ENCODE results near the gene ZNF432. TPM values are rescaled to one million over a fixed set of nuclear protein-coding genes. Genes with fewer than 3 reads are reported as not detected.

The ZNF432 gene
- total and polyA plus RNA-seq, 2 experiments from 2014 or later: 3.3 to 13.2 TPM

DNA sequence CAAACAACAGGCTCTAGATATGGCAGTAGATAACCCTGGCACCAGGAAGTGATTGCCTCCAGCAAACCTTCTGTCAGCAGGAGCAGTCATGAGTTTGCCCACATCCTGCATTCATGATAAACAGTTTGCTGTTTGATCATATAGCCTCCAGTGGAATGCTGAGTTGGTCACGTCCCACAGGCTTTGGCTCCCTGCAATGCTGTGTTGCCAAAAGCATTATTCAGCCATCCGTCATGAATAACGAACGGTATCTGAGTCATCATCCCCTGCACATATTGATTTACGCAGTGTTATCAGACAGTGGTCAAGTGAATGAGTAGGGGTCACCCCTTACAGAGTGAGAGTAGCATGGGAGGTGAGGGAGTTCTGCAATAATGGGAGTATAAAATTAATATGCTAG lies 21.9 kb upstream of the ZNF432 start (continued):
- TF ChIP-seq, protein P1, sequence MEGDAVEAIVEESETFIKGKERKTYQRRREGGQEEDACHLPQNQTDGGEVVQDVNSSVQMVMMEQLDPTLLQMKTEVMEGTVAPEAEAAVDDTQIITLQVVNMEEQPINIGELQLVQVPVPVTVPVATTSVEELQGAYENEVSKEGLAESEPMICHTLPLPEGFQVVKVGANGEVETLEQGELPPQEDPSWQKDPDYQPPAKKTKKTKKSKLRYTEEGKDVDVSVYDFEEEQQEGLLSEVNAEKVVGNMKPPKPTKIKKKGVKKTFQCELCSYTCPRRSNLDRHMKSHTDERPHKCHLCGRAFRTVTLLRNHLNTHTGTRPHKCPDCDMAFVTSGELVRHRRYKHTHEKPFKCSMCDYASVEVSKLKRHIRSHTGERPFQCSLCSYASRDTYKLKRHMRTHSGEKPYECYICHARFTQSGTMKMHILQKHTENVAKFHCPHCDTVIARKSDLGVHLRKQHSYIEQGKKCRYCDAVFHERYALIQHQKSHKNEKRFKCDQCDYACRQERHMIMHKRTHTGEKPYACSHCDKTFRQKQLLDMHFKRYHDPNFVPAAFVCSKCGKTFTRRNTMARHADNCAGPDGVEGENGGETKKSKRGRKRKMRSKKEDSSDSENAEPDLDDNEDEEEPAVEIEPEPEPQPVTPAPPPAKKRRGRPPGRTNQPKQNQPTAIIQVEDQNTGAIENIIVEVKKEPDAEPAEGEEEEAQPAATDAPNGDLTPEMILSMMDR (conservative IDR thresholded peaks at IDR 0.05; ENCODE audit: low read depth in 2 of 2): no peak
- no peak for TF ChIP-seq EZH2 (IDR thresholded peaks at IDR 0.05; ENCODE audit: low read depth, unreplicated experiment)
- TF ChIP-seq EZH2phosphoT487 (IDR thresholded peaks at IDR 0.05; ENCODE audit: unreplicated experiment): no peak
- no peak for TF ChIP-seq CREB1 (CRISPR knock-in tag; IDR thresholded peaks at IDR 0.05; ENCODE audit: low read depth)

- Mint-ChIP-seq H3K36me3 (ENCODE audit: low read depth) (peaks cover 100% of the 10 kb centered on the region), H3K9me3 (peaks cover 90% of the 10 kb centered on the region)
- TF ChIP-seq ETS1 (IDR thresholded peaks at IDR 0.05) (no peak), EZH2phosphoT487 (IDR thresholded peaks at IDR 0.05; ENCODE audit: unreplicated experiment) (no peak), POLR2AphosphoS5 (IDR thresholded peaks at IDR 0.05; ENCODE audit: low read depth) (no peak), REST (IDR thresholded peaks at IDR 0.05; ENCODE audit: unreplicated experiment) (no peak), ZNF462 (CRISPR knock-in tag; IDR thresholded peaks at IDR 0.05) (no peak), ZNF114 (CRISPR knock-in tag; IDR thresholded peaks at IDR 0.05) (no peak), NANOG (IDR thresholded peaks at IDR 0.05; ENCODE audit: borderline replicate concordance) (no peak), JUNB (IDR thresholded peaks at IDR 0.05; ENCODE audit: unreplicated experiment) (no peak), STAT1 (IDR thresholded peaks at IDR 0.05; ENCODE audit: unreplicated experiment) (no peak), CREB1 (CRISPR knock-in tag; IDR thresholded peaks at IDR 0.05; ENCODE audit: low read depth) (no peak), ZNF331 (CRISPR knock-in tag; IDR thresholded peaks at IDR 0.05; ENCODE audit: low read depth) (no peak)
Measured at GRCh38 chr19:52069653-52070052, 21.0 kb upstream of the ZNF432 start.

More at GRCh38 chr19:52069653-52070052, 21.0 kb upstream of the ZNF432 start:
- no peaks in the 10 kb centered on the region for H3K27me3 ChIP-seq (ENCODE audit: insufficient read depth)
- H3K79me2 ChIP-seq (replicated peaks; ENCODE audit: insufficient read depth): no peaks in the 10 kb centered on the region
- no peak for ATAC-seq
- H3K27ac Mint-ChIP-seq: no peak overlapping the region
- no peak overlapping the region for H3K4me2 ChIP-seq
- H2AFZ ChIP-seq: no peak overlapping the region
- H3K4me1 ChIP-seq (ENCODE audit: insufficient read depth): no peaks in the 10 kb centered on the region
- H3K4me3 ChIP-seq: no peak overlapping the region
- no peaks in the 10 kb centered on the region for H3K9me2 ChIP-seq (ENCODE audit: insufficient read depth)
- H3K4me3 Mint-ChIP-seq: no peak overlapping the region
- DNase-seq (ENCODE audit: low spot score): no peak
- no peak overlapping the region for H3K27ac ChIP-seq (ENCODE audit: low read depth)
- H3F3A ChIP-seq (replicated peaks; ENCODE audit: low read depth): no peaks in the 10 kb centered on the region
- no peaks in the 10 kb centered on the region for H4K20me1 ChIP-seq (replicated peaks; ENCODE audit: insufficient read depth)
- no peaks in the 10 kb centered on the region for H3K4me1 Mint-ChIP-seq
- peaks cover 5% of the 10 kb centered on the region for H3K27me3 Mint-ChIP-seq (ENCODE audit: insufficient read depth, low read depth, poor library complexity)
- H3K36me3 ChIP-seq (ENCODE audit: insufficient read depth): peaks cover 44% of the 10 kb centered on the region

Measured in GM23338 (cell line).